HL-60/S4 (cell line): Measurements from ENCODE around the gene AQP6.

ENCODE experiments used
- in situ Hi-C: fragments of 300-500 bp; cut with MboI; formaldehyde crosslinking; loops from 2 replicates; pipeline ENCODE4 v1.14.3; 2022; ENCODE audit warnings: low sequenced_read_pairs

AQP6 gene

GRCh38 chr12:49968471-49968870 lies 4.3 kb upstream of the AQP6 start:
- in situ Hi-C loops: loop anchor here (5.0 to 25.0 kb wide), 2 partner anchors 94 to 204 kb away; partner anchors contain the start of gene ASIC1

DNA sequence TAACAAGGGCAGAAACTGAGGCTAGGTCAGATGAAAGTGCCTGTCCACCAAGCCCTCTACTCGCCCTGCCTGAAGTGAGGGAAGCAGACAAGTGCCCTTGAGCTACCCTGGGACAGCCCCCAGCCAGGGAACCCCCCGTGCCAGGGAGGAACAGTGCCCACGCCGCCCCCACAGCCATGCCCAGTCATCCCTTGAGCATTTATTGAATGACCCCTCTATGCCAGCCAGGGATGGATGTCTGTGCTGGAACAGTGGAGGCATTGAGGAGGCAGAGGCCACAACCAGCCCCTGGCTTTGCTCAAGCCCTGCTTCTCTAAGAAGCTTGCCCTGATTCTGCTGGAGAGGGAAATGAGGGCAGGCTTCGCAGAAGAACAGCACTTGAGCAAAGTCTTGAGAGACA lies 3.7 kb upstream of the AQP6 start:
- in situ Hi-C loops: loop anchor here (5.0 to 25.0 kb wide), 2 partner anchors 93 to 203 kb away; partner anchors contain the start of gene ASIC1

- in situ Hi-C loops: loop anchor here (5.0 to 25.0 kb wide), 2 partner anchors 92 to 202 kb away; partner anchors contain the start of gene ASIC1
Measured at GRCh38 chr12:49969651-49970429, 2.9 kb upstream of the AQP6 start.

GRCh38 chr12:49970658-49971057 lies 2.1 kb upstream of the AQP6 start:
- in situ Hi-C loops: loop anchor here (25.0 kb wide), 1 partner anchor 92 kb away; the partner anchor contains the start of gene ASIC1

DNA sequence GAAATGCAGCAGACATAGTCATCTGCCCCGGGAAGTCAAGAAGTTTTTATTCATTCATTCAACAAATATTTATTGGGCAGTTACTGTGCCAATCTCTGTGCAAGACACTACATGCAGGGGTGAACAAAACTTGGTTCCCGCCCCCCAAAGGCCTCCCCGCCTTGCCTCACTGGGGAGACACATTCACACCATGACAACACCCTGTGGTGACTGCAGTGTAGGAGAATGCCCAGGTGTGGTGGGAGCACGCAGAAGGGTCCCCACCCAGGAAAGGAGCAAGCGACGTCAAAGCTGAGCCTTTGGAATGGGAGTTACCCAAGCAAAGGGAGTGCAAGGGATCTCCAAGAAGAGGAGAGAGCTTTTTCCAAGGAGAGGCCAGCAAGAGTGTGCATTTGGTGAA lies 1.6 kb upstream of the AQP6 start:
- in situ Hi-C loops: loop anchor here (25.0 kb wide), 1 partner anchor 91 kb away; the partner anchor contains the start of gene ASIC1

DNA sequence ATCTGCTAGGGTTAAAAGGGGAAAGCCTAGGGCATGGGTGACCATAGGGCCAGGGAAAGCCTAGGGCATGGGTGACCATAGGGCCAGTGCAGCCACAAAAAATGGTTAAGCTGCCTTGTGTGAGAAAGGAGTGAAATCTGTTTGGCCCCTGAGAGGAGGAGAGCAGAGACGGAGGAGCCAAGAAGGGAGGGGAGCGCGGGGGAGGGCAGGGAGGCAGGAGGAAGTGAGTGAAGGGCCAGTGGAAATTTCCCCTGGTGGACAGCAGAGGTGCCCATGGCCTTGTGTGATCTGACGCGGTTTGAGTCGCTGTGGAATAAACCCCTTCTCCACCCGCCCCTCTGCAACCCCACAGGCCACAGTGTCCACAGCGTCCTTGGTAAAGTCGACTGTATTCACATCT lies 618 bp upstream of the AQP6 start:
- in situ Hi-C loops: loop anchor here (25.0 kb wide), 1 partner anchor 90 kb away; the partner anchor contains the start of gene ASIC1

DNA sequence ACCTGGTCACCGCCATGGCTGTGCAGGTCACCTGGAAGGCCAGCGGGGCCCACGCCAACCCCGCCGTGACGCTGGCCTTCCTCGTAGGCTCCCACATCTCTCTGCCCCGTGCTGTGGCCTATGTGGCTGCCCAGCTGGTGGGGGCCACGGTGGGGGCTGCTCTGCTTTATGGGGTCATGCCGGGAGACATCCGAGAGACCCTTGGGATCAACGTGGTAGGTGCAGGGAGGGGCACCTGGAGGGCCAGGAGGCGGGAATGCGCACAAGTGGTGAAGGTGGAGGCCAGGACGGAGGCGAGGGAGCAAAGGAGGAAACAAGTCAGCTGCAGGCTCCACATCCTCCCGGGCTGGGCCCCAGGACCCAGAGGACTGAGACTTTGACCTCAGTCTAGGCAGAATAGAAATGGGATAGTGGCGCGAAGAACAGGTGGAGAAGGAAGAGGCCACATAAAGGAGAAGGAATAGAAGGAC lies 649 bp downstream of the AQP6 start:
- in situ Hi-C loops: loop anchor here (25.0 kb wide), 1 partner anchor 89 kb away; the partner anchor contains the start of gene ASIC1

- in situ Hi-C loops: loop anchor here (25.0 kb wide), 1 partner anchor 88 kb away; the partner anchor contains the start of gene ASIC1
Measured at GRCh38 chr12:49974231-49974675, 1.5 kb downstream of the AQP6 start.

- in situ Hi-C loops: loop anchor here (25.0 kb wide), 1 partner anchor 88 kb away; the partner anchor contains the start of gene ASIC1
Measured at GRCh38 chr12:49974677-49975317, 2.0 kb downstream of the AQP6 start.

- in situ Hi-C loops: no loop called here
Measured at GRCh38 chr12:49975318-49975761, 2.6 kb downstream of the AQP6 start.

- in situ Hi-C loops: no loop called here
Measured at GRCh38 chr12:49976557-49976956, 3.8 kb downstream of the AQP6 start.

DNA sequence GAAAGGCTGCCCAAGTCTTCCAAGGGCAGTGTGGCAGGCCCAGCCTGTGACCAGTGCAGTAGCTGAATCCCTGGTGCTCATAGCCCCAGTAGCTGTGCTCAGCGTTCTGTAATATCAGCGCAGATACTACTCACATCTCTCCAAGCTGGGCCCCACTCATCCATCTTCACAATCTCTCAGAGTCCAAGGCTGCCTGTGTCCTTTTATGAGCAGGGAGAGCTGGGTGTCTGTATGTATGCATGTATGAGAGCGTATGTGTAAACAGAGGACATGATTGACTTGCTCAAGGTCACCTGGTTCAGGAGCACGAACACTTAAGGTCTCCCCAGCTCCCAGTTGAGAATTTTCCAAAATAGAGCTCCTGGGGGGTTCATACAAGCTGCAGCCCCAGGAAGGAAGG lies 5.4 kb downstream of the AQP6 start:
- in situ Hi-C loops: no loop called here

DNA sequence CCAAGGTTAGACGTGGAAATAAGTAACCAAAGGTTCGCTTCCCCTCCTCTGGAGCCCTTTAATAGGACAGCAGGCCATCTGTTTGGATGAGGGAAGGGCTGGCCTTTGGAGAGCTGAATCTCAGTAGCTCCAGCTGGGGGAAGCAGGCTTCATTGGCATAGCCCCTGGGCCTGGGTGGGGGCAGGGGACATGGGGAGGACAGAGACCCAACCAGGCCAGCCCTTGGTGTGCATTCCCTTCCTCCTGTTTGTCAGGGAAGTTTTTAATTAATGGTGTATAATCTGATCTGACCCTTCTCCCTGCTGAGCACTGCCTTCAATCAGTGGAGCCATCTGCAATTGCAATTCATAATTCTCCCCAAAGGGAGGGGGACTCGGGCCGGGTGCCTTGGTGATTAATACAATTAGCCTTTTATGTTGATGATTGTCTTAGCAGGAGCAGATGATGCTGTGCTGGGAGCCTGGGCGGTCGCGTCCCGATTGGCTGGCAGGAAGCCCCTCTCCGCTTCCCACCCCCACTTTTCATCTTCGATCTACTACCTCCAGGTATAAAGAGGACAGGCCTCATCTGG lies 6.4 kb downstream of the AQP6 start:
- in situ Hi-C loops: no loop called here

GRCh38 chr12:49979791-49980190 lies 7.0 kb downstream of the AQP6 start:
- in situ Hi-C loops: no loop called here

DNA sequence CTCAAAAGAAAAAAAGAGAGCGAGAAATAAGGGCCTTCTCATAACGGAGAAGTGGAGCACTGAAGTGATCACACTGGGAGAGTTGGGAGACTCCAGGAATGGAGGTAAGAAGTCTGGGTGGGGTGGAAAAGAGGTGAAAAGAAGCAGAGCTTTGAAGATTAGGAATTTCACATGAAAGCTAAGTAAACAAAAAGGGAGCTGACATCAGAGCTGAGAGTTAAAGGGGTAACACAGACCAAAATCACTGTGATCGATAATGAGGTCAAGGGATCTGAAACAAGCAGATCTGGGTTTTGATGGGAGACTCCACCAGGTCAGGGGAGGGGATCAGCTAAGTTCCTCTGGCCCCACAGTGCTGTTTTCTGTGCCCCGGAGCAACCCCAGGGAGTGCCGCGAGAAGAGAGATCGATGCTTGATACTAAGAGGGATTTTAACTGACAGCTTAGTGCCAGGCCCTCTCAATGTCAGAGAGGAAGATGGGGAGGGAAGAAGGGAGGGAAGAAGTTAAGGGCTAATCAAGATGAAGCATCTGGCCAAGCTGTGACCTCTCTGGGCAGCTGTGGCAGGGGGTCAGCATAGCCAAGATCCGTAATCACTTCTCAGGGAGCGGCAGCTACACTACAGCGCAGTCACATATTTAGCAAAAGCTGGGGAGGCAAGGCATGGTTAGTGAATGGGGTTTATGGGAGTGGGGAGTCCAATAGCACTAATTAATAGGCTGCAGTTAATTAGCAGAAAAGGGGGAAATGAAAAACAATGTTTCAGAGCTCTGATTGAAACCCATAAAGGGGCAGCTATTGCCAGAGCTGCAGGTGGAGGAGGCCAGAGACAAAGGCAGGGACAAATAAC lies 8.0 kb downstream of the AQP6 start:
- in situ Hi-C loops: no loop called here

DNA sequence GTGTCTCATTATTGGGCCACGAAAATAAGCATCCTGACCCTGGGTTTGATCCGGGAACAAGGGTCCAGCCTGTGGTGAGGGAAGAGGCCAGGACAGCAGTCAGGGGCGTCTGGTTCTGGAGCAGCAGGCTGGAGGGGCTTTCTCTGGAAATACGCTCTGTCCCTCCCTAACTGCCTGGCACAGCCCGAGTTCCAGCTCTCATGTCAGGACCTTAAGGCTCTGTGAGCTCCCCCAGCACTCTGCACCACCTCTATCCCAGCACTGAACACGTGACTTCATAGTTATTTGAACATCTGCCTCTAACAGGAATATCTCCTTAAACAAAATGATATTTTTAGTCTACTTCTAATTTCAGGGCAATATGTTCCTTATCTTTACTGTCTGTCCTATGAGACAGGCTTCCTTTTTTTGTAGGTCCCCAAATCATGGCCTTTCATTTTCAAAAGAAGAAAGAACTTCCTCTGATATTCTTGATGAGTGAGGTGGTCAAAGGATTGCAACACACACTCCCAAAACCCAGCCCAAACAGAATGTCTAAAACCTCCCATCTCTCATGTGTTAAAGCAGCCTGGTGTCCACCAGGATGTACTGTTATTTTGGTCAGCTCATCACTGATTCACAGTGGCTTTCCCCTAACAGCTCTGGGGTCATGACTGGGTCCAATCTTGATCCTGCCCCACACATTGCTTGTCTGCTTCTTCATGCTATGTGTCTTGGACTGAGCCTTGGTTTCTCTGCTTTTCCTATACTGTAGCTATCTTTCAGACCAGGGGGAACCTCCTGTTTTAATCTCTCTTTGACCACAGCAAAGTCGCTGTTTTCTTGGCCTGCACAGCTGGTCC lies 9.7 kb downstream of the AQP6 start:
- in situ Hi-C loops: no loop called here

- in situ Hi-C loops: no loop called here
Measured at GRCh38 chr12:49983892-49984291, 11.1 kb downstream of the AQP6 start.

DNA sequence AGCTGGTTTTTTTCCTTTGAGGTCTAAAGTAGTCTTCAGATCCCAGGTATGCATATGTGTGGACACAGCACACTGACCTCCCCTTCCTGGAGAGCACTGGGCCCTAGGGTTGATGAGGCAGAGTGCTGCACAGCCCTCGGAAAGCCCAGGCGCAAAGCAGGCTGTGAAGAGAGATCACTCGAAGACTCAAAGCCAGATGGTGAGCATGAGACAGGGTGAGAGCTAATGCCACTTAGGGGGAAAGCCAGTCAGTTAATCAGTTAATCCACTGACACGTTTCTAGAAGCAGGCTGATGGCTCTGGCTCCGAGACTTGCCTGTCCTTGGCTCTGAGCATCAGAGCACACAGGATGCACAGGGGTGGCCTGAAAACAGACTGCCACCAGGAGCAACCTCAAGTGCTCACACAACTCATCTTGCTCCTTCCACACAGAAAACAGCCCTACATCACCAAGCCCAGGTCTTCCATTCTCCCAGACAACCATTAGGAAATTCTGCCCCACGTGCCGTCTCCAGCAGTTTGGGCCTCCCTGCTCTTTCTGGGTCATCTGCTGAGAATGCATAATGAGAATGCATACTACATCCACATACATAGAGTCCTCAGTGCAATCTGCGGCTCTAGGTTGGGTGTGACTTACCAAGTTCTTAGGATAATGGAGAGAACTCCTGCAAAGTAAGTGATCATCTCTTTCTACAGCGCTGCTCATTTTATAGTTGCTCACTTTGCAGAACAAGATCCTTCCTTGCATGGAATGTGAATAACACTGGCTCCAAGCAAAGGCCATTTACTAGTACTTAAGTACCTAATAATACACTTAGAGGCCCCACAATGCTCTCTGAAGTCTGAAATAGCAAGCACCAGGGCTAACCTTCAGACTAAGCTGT lies 12.0 kb downstream of the AQP6 start:
- in situ Hi-C loops: no loop called here
